ENCODE results near the gene TNFRSF18.

The TNFRSF18 gene

GRCh38 chr1:1173793-1174415, 32.5 kb downstream of the TNFRSF18 start, which contains the start of gene TTLL10:
TSS of gene TTLL10 (plus strand) at chr1:1173880. CDS start at chr1:1179216, 5,336 bp downstream.
- no peak for TF ChIP-seq CTCF (conservative IDR thresholded peaks at IDR 0.05; ENCODE audit: control insufficient read depth, insufficient read depth, low read depth, low read length)
- no peak within 1 kb of the TSS for H3K4me3 ChIP-seq (ENCODE audit: control insufficient read depth, low read depth, low read length)
- DNase-seq (ENCODE audit: low read depth) = no peak

GRCh38 chr1:1173061-1173792, 33.2 kb downstream of the TNFRSF18 start:
- no peak for TF ChIP-seq CTCF (conservative IDR thresholded peaks at IDR 0.05; ENCODE audit: control insufficient read depth, insufficient read depth, low read depth, low read length)
- no peak for DNase-seq (ENCODE audit: low read depth)
- no peak overlapping the region for H3K4me3 ChIP-seq (ENCODE audit: control insufficient read depth, low read depth, low read length)

GRCh38 chr1:1171546-1172340, 34.6 kb downstream of the TNFRSF18 start:
- TF ChIP-seq CTCF (conservative IDR thresholded peaks at IDR 0.05; ENCODE audit: control insufficient read depth, insufficient read depth, low read depth, low read length) = no peak
- no peak overlapping the region for H3K4me3 ChIP-seq (ENCODE audit: control insufficient read depth, low read depth, low read length)
- no peak for DNase-seq (ENCODE audit: low read depth)

- TF ChIP-seq CTCF (conservative IDR thresholded peaks at IDR 0.05; ENCODE audit: control insufficient read depth, insufficient read depth, low read depth, low read length) = no peak
- DNase-seq (ENCODE audit: low read depth) = no peak
- no peak overlapping the region for H3K4me3 ChIP-seq (ENCODE audit: control insufficient read depth, low read depth, low read length)
Measured at GRCh38 chr1:1171161-1171545, 35.2 kb downstream of the TNFRSF18 start.

- no peak for DNase-seq (ENCODE audit: low read depth)
- TF ChIP-seq CTCF (conservative IDR thresholded peaks at IDR 0.05; ENCODE audit: control insufficient read depth, insufficient read depth, low read depth, low read length) = no peak
- no peak overlapping the region for H3K4me3 ChIP-seq (ENCODE audit: control insufficient read depth, low read depth, low read length)
Measured at GRCh38 chr1:1170215-1171091, 35.9 kb downstream of the TNFRSF18 start.
